ENCODE data around the gene EPHA7.

The EPHA7 gene

GRCh38 chr6:93260881-93261280 lies 158.5 kb downstream of the EPHA7 start:
- H3K4me2 ChIP-seq (ENCODE audit: low read length), result no peak overlapping the region
- H3K56ac ChIP-seq (ENCODE audit: low read length), result no peak overlapping the region
- no peaks in the 10 kb centered on the region for H3K79me2 ChIP-seq (ENCODE audit: control insufficient read depth, insufficient read depth, low read length)
- no peak overlapping the region for H3K4me3 ChIP-seq (ENCODE audit: low read length)
- no peak overlapping the region for H3K27ac ChIP-seq (ENCODE audit: low read depth, low read length)
- H4K5ac ChIP-seq (ENCODE audit: low read length), result no peak overlapping the region
- no peaks in the 10 kb centered on the region for H3K27me3 ChIP-seq (ENCODE audit: insufficient read depth, low read length, poor library complexity)
- no peak overlapping the region for H3K4ac ChIP-seq (ENCODE audit: low read depth, low read length)
- no peaks in the 10 kb centered on the region for H3K36me3 ChIP-seq (ENCODE audit: control insufficient read depth, insufficient read depth, low read length)
- no peak overlapping the region for H3K23ac ChIP-seq (ENCODE audit: low read length)
- no peak overlapping the region for H2AK5ac ChIP-seq (ENCODE audit: low read length)
- H2BK5ac ChIP-seq (ENCODE audit: low read length), result no peak overlapping the region
- H2BK120ac ChIP-seq (ENCODE audit: low read depth, low read length), result no peak overlapping the region
- no peaks in the 10 kb centered on the region for H3K79me1 ChIP-seq (ENCODE audit: low read length)
- H2BK15ac ChIP-seq (replicated peaks; ENCODE audit: low read depth), result no peak overlapping the region
- no CpG with 5 or more reads among the region's 2 CpGs for WGBS (ENCODE audit: extremely low coverage, insufficient coverage, low lambda C conversion rate)
- DNase-seq, result no peak
- H4K8ac ChIP-seq (ENCODE audit: low read depth, low read length), result no peak overlapping the region
- H3K4me1 ChIP-seq (ENCODE audit: control insufficient read depth, low read depth, low read length), result no peaks in the 10 kb centered on the region
- H3K9ac ChIP-seq (ENCODE audit: low read length), result no peak overlapping the region
- H3K18ac ChIP-seq (ENCODE audit: low read length), result no peak overlapping the region

GRCh38 chr6:93259332-93259731 lies 160.0 kb downstream of the EPHA7 start:
- H3K18ac ChIP-seq (ENCODE audit: low read length), result no peak overlapping the region
- H3K56ac ChIP-seq (ENCODE audit: low read length), result no peak overlapping the region
- H2AK5ac ChIP-seq (ENCODE audit: low read length), result no peak overlapping the region
- no peaks in the 10 kb centered on the region for H3K79me2 ChIP-seq (ENCODE audit: control insufficient read depth, insufficient read depth, low read length)
- no peaks in the 10 kb centered on the region for H3K79me1 ChIP-seq (ENCODE audit: low read length)
- no CpG with 5 or more reads among the region's 3 CpGs for WGBS (ENCODE audit: extremely low coverage, insufficient coverage, low lambda C conversion rate)
- H3K27me3 ChIP-seq (ENCODE audit: insufficient read depth, low read length, poor library complexity), result no peaks in the 10 kb centered on the region
- H2BK15ac ChIP-seq (replicated peaks; ENCODE audit: low read depth), result no peak overlapping the region
- no peak overlapping the region for H2BK5ac ChIP-seq (ENCODE audit: low read length)
- H4K5ac ChIP-seq (ENCODE audit: low read length), result no peak overlapping the region
- no peak overlapping the region for H3K9ac ChIP-seq (ENCODE audit: low read length)
- H3K23ac ChIP-seq (ENCODE audit: low read length), result no peak overlapping the region
- H2BK120ac ChIP-seq (ENCODE audit: low read depth, low read length), result no peak overlapping the region
- H3K4ac ChIP-seq (ENCODE audit: low read depth, low read length), result no peak overlapping the region
- H3K4me1 ChIP-seq (ENCODE audit: control insufficient read depth, low read depth, low read length), result no peaks in the 10 kb centered on the region
- H3K36me3 ChIP-seq (ENCODE audit: control insufficient read depth, insufficient read depth, low read length), result no peaks in the 10 kb centered on the region
- H3K27ac ChIP-seq (ENCODE audit: low read depth, low read length), result no peak overlapping the region
- DNase-seq, result no peak
- H3K4me3 ChIP-seq (ENCODE audit: low read length), result no peak overlapping the region
- H4K8ac ChIP-seq (ENCODE audit: low read depth, low read length), result no peak overlapping the region
- H3K4me2 ChIP-seq (ENCODE audit: low read length), result no peak overlapping the region

DNA sequence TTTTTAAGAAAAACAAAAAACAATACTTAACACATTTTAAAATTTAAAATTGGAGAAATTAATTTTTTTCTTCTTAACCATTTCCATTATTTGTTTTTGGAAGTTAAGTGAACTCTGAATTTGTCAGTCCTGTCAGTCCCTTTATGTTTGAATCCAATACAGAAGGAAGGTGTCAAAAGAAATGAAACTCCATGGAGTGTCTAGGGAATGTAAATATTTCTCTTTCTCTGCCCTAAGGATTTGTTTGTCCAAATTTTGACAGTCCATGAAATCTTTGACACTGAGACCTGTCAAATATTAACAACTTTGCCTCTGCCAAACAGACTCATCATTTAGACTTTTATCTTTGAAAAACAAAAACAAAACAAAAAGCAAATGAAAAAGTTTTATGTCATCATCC lies 166.4 kb downstream of the EPHA7 start:
- Histone ChIP-seq H2BK120ac (ENCODE audit: low read depth, low read length) (no peak overlapping the region), H3K9ac (ENCODE audit: low read length) (no peak overlapping the region), H3K79me1 (ENCODE audit: low read length) (no peaks in the 10 kb centered on the region), H3K27me3 (ENCODE audit: insufficient read depth, low read length, poor library complexity) (no peaks in the 10 kb centered on the region), H2BK5ac (ENCODE audit: low read length) (no peak overlapping the region), H3K56ac (ENCODE audit: low read length) (no peak overlapping the region), H4K8ac (ENCODE audit: low read depth, low read length) (no peak overlapping the region), H3K23ac (ENCODE audit: low read length) (no peak overlapping the region), H2AK5ac (ENCODE audit: low read length) (no peak overlapping the region), H3K18ac (ENCODE audit: low read length) (no peak overlapping the region), H3K27ac (ENCODE audit: low read depth, low read length) (no peak overlapping the region), H3K79me2 (ENCODE audit: control insufficient read depth, insufficient read depth, low read length) (no peaks in the 10 kb centered on the region), H3K4me2 (ENCODE audit: low read length) (no peak overlapping the region), H3K4me1 (ENCODE audit: control insufficient read depth, low read depth, low read length) (no peaks in the 10 kb centered on the region), H2BK15ac (replicated peaks; ENCODE audit: low read depth) (no peak overlapping the region), H4K5ac (ENCODE audit: low read length) (no peak overlapping the region), H3K4me3 (ENCODE audit: low read length) (no peak overlapping the region), H3K36me3 (ENCODE audit: control insufficient read depth, insufficient read depth, low read length) (no peaks in the 10 kb centered on the region), H3K4ac (ENCODE audit: low read depth, low read length) (no peak overlapping the region)
- no peak for DNase-seq

DNA sequence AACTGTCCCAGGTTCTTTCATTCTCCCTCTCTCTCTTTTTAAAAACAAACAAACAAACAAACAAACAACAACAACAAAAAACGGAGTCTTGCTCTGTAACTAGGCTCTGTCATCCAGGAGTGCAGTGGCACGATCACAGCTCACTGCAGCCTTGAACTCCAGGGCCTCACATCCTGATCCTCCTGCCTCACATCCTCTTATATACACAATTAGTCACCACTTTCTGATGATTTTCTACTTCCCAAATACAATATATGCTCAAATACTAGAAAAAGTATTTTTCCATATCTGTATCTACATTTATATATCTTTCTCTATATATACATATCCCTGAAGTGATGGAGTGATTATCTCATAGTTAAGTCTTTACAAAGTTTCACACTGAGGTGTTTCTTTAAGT lies 170.7 kb downstream of the EPHA7 start:
- Histone ChIP-seq H4K8ac (ENCODE audit: low read depth, low read length) (no peak overlapping the region), H2BK120ac (ENCODE audit: low read depth, low read length) (no peak overlapping the region), H3K23ac (ENCODE audit: low read length) (no peak overlapping the region), H3K79me2 (ENCODE audit: control insufficient read depth, insufficient read depth, low read length) (no peaks in the 10 kb centered on the region), H2AK5ac (ENCODE audit: low read length) (no peak overlapping the region), H3K4me2 (ENCODE audit: low read length) (no peak overlapping the region), H3K79me1 (ENCODE audit: low read length) (no peaks in the 10 kb centered on the region), H3K27me3 (ENCODE audit: insufficient read depth, low read length, poor library complexity) (no peaks in the 10 kb centered on the region), H3K18ac (ENCODE audit: low read length) (no peak overlapping the region), H3K56ac (ENCODE audit: low read length) (no peak overlapping the region), H3K4me1 (ENCODE audit: control insufficient read depth, low read depth, low read length) (no peaks in the 10 kb centered on the region), H2BK15ac (replicated peaks; ENCODE audit: low read depth) (no peak overlapping the region), H3K4ac (ENCODE audit: low read depth, low read length) (no peak overlapping the region), H4K5ac (ENCODE audit: low read length) (no peak overlapping the region), H3K4me3 (ENCODE audit: low read length) (no peak overlapping the region), H3K9ac (ENCODE audit: low read length) (no peak overlapping the region), H3K36me3 (ENCODE audit: control insufficient read depth, insufficient read depth, low read length) (no peaks in the 10 kb centered on the region), H2BK5ac (ENCODE audit: low read length) (no peak overlapping the region), H3K27ac (ENCODE audit: low read depth, low read length) (no peak overlapping the region)
- no peak for DNase-seq
- WGBS (ENCODE audit: extremely low coverage, insufficient coverage, low lambda C conversion rate), result no CpG with 5 or more reads among the region's 2 CpGs

DNA sequence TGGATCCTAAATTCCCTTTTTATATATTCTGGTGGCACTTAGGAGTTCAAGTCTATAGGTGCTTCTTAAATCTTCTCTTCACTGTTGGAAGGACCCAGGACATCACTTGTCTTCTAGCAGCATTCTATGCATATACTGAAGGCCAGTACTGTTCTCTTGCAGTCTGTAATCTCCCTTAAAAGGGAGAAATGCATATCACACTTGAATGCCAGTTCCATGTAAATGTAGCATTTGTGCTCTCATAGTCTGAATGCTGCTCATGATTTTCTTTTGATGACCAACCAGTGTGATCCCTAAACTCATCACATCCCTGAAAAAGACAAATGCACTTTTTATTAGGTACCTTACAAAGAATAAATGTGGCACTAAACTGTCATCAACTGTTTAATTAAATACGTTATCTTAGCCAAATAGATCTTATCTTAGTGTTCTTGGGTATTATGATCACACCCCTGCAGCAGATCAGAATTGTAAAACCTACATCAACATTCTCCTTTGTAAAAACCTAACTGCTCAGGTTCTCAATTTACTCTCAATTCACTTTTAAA lies 176.1 kb downstream of the EPHA7 start:
- no peak overlapping the region for H2AK5ac ChIP-seq (ENCODE audit: low read length)
- no CpG with 5 or more reads among the region's 1 CpG for WGBS (ENCODE audit: extremely low coverage, insufficient coverage, low lambda C conversion rate)

GRCh38 chr6:93242049-93242448 lies 177.3 kb downstream of the EPHA7 start:
- H3K27me3 ChIP-seq (ENCODE audit: insufficient read depth, low read length, poor library complexity), result no peaks in the 10 kb centered on the region
- H3K79me2 ChIP-seq (ENCODE audit: control insufficient read depth, insufficient read depth, low read length), result no peaks in the 10 kb centered on the region
- H3K4me1 ChIP-seq (ENCODE audit: control insufficient read depth, low read depth, low read length), result no peaks in the 10 kb centered on the region
- H2BK5ac ChIP-seq (ENCODE audit: low read length), result no peak overlapping the region
- no peaks in the 10 kb centered on the region for H3K36me3 ChIP-seq (ENCODE audit: control insufficient read depth, insufficient read depth, low read length)
- H4K8ac ChIP-seq (ENCODE audit: low read depth, low read length), result no peak overlapping the region
- no peak overlapping the region for H3K27ac ChIP-seq (ENCODE audit: low read depth, low read length)
- no peak overlapping the region for H3K9ac ChIP-seq (ENCODE audit: low read length)
- no peak overlapping the region for H2BK120ac ChIP-seq (ENCODE audit: low read depth, low read length)
- no peak for DNase-seq
- H3K4me3 ChIP-seq (ENCODE audit: low read length), result no peak overlapping the region
- no peak overlapping the region for H4K5ac ChIP-seq (ENCODE audit: low read length)
- no peak overlapping the region for H3K4me2 ChIP-seq (ENCODE audit: low read length)
- no peak overlapping the region for H2AK5ac ChIP-seq (ENCODE audit: low read length)
- no peak overlapping the region for H3K4ac ChIP-seq (ENCODE audit: low read depth, low read length)
- no peak overlapping the region for H3K23ac ChIP-seq (ENCODE audit: low read length)
- no peak overlapping the region for H3K56ac ChIP-seq (ENCODE audit: low read length)
- H2BK15ac ChIP-seq (replicated peaks; ENCODE audit: low read depth), result no peak overlapping the region
- H3K18ac ChIP-seq (ENCODE audit: low read length), result no peak overlapping the region
- no peaks in the 10 kb centered on the region for H3K79me1 ChIP-seq (ENCODE audit: low read length)

More for the DNA sequence above, 176.1 kb downstream of the EPHA7 start:
- Histone ChIP-seq H4K5ac (ENCODE audit: low read length) (no peak overlapping the region), H3K56ac (ENCODE audit: low read length) (no peak overlapping the region), H3K4me1 (ENCODE audit: control insufficient read depth, low read depth, low read length) (no peaks in the 10 kb centered on the region), H2BK5ac (ENCODE audit: low read length) (no peak overlapping the region), H3K23ac (ENCODE audit: low read length) (no peak overlapping the region), H4K8ac (ENCODE audit: low read depth, low read length) (no peak overlapping the region), H3K9ac (ENCODE audit: low read length) (no peak overlapping the region), H3K36me3 (ENCODE audit: control insufficient read depth, insufficient read depth, low read length) (no peaks in the 10 kb centered on the region), H3K27ac (ENCODE audit: low read depth, low read length) (no peak overlapping the region), H3K79me2 (ENCODE audit: control insufficient read depth, insufficient read depth, low read length) (no peaks in the 10 kb centered on the region), H3K27me3 (ENCODE audit: insufficient read depth, low read length, poor library complexity) (no peaks in the 10 kb centered on the region), H3K4me3 (ENCODE audit: low read length) (no peak overlapping the region), H3K4ac (ENCODE audit: low read depth, low read length) (no peak overlapping the region), H3K18ac (ENCODE audit: low read length) (no peak overlapping the region), H3K79me1 (ENCODE audit: low read length) (no peaks in the 10 kb centered on the region), H2BK15ac (replicated peaks; ENCODE audit: low read depth) (no peak overlapping the region), H2BK120ac (ENCODE audit: low read depth, low read length) (no peak overlapping the region), H3K4me2 (ENCODE audit: low read length) (no peak overlapping the region)
- peak; percentile 48 for DNase-seq
